Common myeloid progenitor, CD34-positive (primary cell): ENCODE measurements around the gene MAP4.
"Not testable (repeated sequence)": the region's sequence is repeated elsewhere in the genome, so short reads cannot be mapped to it uniquely, and the experiment has no call there.

ENCODE experiments used
- CTCF ChIA-PET: fragments of 350-600 bp; sonication (Branson Sonifier 250); formaldehyde crosslinking; loops from one replicate; lab custom pipeline; 2021; ENCODE audit warnings: antibody characterized with exemption; lab: Charles Lee
- POLR2A ChIA-PET: fragments of 350-600 bp; sonication (Branson Sonifier 250); formaldehyde crosslinking; loops from one replicate; lab custom pipeline; 2021; ENCODE audit warnings: antibody characterized with exemption; lab: Charles Lee
- DNase-seq, 3 donors: peaks; one replicate each; pipeline versions ENCODE4 v3.0.0 to v3.0.0-alpha.2; 2013
- H3K27ac ChIP-seq, 2 experiments: 1 replicate in 1 of 2; 2 replicates in 1 of 2; pipeline ENCODE4 v1.7.0; 2013; ENCODE audit warnings: inconsistent platforms in 2 of 2, low read length in 2 of 2, mild to moderate bottlenecking in 2 of 2, low read depth in 1 of 2, moderate library complexity in 1 of 2; ENCODE audit not compliant: severe bottlenecking in 2 of 2, insufficient read depth in 1 of 2, poor library complexity in 1 of 2
- H3K27me3 ChIP-seq, 5 experiments: replicated peaks in 2 of 5; 1 replicate in 3 of 5; 2 replicates in 2 of 5; pipeline versions ENCODE4 v1.6.1 to v1.7.0; 2013; ENCODE audit warnings: low read length in 4 of 5, mild to moderate bottlenecking in 2 of 5, moderate library complexity in 2 of 5, inconsistent platforms in 1 of 5; ENCODE audit not compliant: insufficient read depth in 5 of 5, control insufficient read depth in 4 of 5
- H3K36me3 ChIP-seq, 4 experiments: 1 replicate in 2 of 4; 2 replicates in 2 of 4; pipeline versions ENCODE4 v1.6.1 to v1.7.0; 2013; ENCODE audit warnings: low read length in 3 of 4, control low read depth in 1 of 4, mild to moderate bottlenecking in 1 of 4; ENCODE audit not compliant: control insufficient read depth in 4 of 4, insufficient read depth in 4 of 4
- H3K4me1 ChIP-seq, 4 experiments: 1 replicate in 3 of 4; 2 replicates in 1 of 4; pipeline versions ENCODE4 v1.6.1 to v1.7.1; 2013; ENCODE audit warnings: low read length in 3 of 4, mild to moderate bottlenecking in 3 of 4, control low read depth in 1 of 4, inconsistent platforms in 1 of 4, moderate library complexity in 1 of 4; ENCODE audit not compliant: control insufficient read depth in 4 of 4, insufficient read depth in 4 of 4; ENCODE audit errors: control extremely low read depth in 1 of 4
- H3K4me3 ChIP-seq, 7 experiments: 1 replicate in 4 of 7; 2 replicates in 3 of 7; pipeline versions ENCODE4 v1.5.1 to v1.7.0; 2013; ENCODE audit warnings: mild to moderate bottlenecking in 7 of 7, low read length in 6 of 7, moderate library complexity in 6 of 7, inconsistent platforms in 2 of 7, low read depth in 2 of 7, control low read depth in 1 of 7; ENCODE audit not compliant: insufficient read depth in 4 of 7, control insufficient read depth in 1 of 7; ENCODE audit errors: extremely low read depth in 1 of 7
- H3K9me3 ChIP-seq, 5 experiments: 1 replicate in 4 of 5; 2 replicates in 1 of 5; pipeline versions ENCODE4 v1.6.1 to v1.7.1; 2013; ENCODE audit warnings: low read length in 4 of 5, mild to moderate bottlenecking in 2 of 5, inconsistent platforms in 1 of 5, low read depth in 1 of 5, moderate library complexity in 1 of 5; ENCODE audit not compliant: control insufficient read depth in 4 of 5, insufficient read depth in 2 of 5; ENCODE audit errors: control extremely low read depth in 1 of 5
- WGBS: methylation state at CpG from one replicate; pipeline ENCODE4 v1.1.5; 2013; ENCODE audit not compliant: insufficient coverage; 5-methylcytosine and 5-hydroxymethylcytosine counted together

The MAP4 gene

GRCh38 chr3:47891613-47892005 is 124.6 kb downstream of the MAP4 start:
- WGBS, result 90% methylated on average over 2 of the region's 3 CpGs
- Histone ChIP-seq H3K27ac (no peak overlapping the region), H3K4me1 (peaks cover 0 to 6% (median 0%) of the 10 kb centered on the region in 4 experiments), H3K36me3 (peaks cover 0 to 17% (median 8%) of the 10 kb centered on the region in 4 experiments), H3K27me3 (no peaks in the 10 kb centered on the region), H3K4me3 (no peak overlapping the region), H3K9me3 (no peaks in the 10 kb centered on the region)
- DNase-seq, result no peak
- CTCF ChIA-PET, result no interaction called here
- POLR2A ChIA-PET, result no interaction called here

DNA sequence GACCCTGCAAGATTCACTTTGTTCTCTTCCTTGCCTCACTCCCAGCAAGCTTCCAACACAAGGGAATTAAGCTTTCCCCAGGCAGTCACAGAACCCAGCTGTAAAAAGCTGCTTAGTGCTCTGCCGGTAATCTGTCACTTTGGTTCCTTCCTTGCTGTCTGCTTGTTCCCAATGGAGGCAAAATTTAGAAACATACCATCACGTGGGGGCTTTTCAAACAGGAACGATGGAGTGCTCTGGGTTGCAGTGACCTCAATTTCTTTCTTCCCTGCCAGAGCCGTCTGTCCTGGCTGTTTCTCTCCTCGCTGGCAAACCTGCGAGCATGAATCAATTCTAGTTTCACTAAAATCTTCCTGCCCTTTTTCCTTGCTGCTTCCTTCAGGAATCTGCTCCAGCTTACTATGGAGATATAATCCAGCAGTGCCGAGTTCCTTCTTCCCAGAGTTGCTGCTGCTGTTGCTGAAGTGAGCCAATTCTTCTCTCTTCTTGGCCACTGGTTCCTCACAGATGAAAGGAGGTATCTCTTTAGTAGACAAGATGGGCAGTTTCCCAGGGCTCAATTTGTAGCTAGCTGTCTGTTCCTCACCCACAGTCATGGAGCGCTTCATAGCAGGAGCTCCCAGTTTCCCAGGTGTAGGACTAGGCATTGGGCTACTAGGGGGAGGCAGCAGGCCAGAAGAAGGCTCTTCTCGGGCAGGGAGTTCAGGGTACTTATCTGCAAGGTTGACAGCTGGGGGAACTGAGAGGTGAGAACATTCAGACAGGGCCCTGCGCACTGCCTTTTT is 125.2 kb downstream of the MAP4 start:
- ChIA-PET CTCF (no interaction called here), POLR2A (no interaction called here)
- H3K4me3 ChIP-seq, result no peak overlapping the region
- peaks cover 0 to 6% (median 0%) of the 10 kb centered on the region in 4 experiments for H3K4me1 ChIP-seq
- no peak for DNase-seq
- WGBS, result 84% methylated on average over 9 of the region's 10 CpGs
- no peaks in the 10 kb centered on the region for H3K9me3 ChIP-seq
- no peak overlapping the region for H3K27ac ChIP-seq
- H3K36me3 ChIP-seq, result peaks cover 0 to 20% (median 8%) of the 10 kb centered on the region in 4 experiments
- H3K27me3 ChIP-seq, result no peaks in the 10 kb centered on the region

DNA sequence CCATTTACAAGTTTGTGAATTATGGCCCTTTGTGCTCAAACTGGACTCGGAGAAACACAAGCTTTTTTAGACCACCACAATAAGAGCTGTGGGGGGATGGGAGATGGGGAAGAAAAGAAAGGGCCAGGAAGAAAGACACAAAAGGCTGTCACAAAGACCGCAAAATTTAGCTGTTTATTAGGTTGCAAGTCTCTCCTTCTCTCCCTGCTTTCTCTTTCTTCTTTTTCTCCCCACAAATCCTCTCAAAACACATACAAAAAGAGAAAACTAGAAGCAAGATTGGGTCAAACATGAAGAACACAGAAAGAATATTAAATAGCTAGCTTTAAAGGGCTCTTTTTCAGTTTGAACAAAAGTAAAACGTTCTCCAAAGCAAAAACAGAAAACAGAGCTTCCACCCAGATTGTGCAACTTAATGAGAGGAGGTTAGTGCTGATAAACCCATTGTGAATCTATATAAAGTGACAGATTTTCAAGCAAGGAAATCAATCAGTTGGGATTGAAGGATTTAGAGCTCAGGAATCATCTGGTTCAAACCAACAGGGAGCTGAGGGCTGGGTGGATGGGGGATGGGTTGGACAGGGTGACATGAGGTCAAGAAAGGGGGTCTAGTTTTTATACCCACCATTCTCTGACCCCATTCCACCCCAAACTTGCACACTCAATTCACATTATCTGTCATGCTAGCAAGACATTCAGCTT is 125.9 kb downstream of the MAP4 start:
- peaks cover 0 to 6% (median 0%) of the 10 kb centered on the region in 4 experiments for H3K4me1 ChIP-seq
- H3K9me3 ChIP-seq, result no peaks in the 10 kb centered on the region
- ChIA-PET POLR2A (no interaction called here), CTCF (interaction anchor here (0.9 kb wide), 1 partner anchor 9 kb away, joined by 3 read pairs; no protein-coding TSS in a partner anchor)
- DNase-seq, result no peak
- H3K27me3 ChIP-seq, result no peaks in the 10 kb centered on the region
- WGBS, result no CpG with 5 or more reads among the region's 3 CpGs
- H3K36me3 ChIP-seq, result peaks cover 0 to 20% (median 7%) of the 10 kb centered on the region in 4 experiments
- no peak overlapping the region for H3K27ac ChIP-seq
- H3K4me3 ChIP-seq, result no peak overlapping the region

GRCh38 chr3:47888986-47889757 is 127.0 kb downstream of the MAP4 start:
- WGBS, result 100% methylated on average over 1 of the region's 4 CpGs
- Histone ChIP-seq H3K4me3 (no peak overlapping the region), H3K9me3 (peaks cover 0 to 9% (median 0%) of the 10 kb centered on the region in 5 experiments), H3K27ac (no peak overlapping the region), H3K4me1 (peaks cover 0 to 14% (median 0%) of the 10 kb centered on the region in 4 experiments), H3K36me3 (peaks cover 0 to 20% (median 11%) of the 10 kb centered on the region in 4 experiments), H3K27me3 (no peaks in the 10 kb centered on the region)
- DNase-seq, result no peak
- POLR2A ChIA-PET, result no interaction called here
- CTCF ChIA-PET, result interaction anchor here (0.9 to 1.5 kb wide), 2 partner anchors 10 to 16 kb away, joined by 3 to 4 read pairs; no protein-coding TSS in a partner anchor

DNA sequence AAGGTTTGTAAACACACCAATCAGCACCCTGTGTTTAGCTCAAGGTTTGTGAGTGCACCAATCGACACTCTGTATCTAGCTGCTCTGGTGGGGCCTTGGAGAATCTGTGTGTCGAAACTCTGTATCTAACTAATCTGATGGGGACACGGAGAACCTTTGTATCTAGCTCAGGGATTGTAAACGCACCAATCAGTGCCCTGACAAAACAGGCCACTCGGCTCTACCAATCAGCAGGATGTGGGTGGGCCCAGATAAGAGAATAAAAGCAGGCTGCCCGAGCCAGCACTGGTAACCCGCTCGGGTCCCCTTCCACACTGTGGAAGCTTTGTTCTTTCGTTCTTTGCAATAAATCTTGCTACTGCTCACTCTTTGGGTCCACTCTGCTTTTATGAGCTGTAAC is 128.2 kb downstream of the MAP4 start:
- WGBS, result 94% methylated on average over 6 of the region's 9 CpGs

DNA sequence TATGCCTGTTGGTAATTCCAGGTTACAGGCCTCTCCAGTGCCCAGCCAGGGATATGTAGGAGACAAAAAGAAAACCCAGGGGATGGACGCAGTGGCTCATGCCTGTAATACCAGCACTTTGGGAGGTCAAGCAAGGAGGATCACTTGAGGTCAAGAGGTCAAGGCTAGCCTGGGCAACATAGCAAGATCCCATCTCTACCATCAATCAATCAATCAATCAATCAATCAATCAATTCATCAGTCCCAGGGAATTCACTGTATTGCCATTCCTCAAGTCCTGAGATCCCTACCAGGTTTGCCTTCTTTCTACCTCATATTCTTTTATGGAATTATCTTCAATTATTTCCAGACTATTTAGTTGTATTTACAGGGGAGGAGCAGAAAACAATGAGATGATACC is 131.0 kb downstream of the MAP4 start:
- H3K9me3 ChIP-seq, result peaks cover 0 to 9% (median 3%) of the 10 kb centered on the region in 5 experiments
- ChIA-PET CTCF (no interaction called here), POLR2A (no interaction called here)
- H3K4me3 ChIP-seq, result no peak overlapping the region
- WGBS, result 100% methylated on average over 1 of the region's 1 CpG
- H3K36me3 ChIP-seq, result peaks cover 0 to 7% (median 5%) of the 10 kb centered on the region in 4 experiments
- H3K27me3 ChIP-seq, result no peaks in the 10 kb centered on the region
- no peak overlapping the region for H3K27ac ChIP-seq
- H3K4me1 ChIP-seq, result peaks cover 0 to 13% (median 0%) of the 10 kb centered on the region in 4 experiments
- no peak for DNase-seq

More for the DNA sequence above, 128.2 kb downstream of the MAP4 start:
- DNase-seq, H3K4me3 ChIP-seq, H3K9me3 ChIP-seq, H3K27ac ChIP-seq, H3K27me3 ChIP-seq, POLR2A ChIA-PET: not testable (repeated sequence)
- CTCF ChIA-PET, result interaction anchor here (0.6 kb wide), 1 partner anchor 270 kb away, joined by 5 read pairs; no protein-coding TSS in a partner anchor
- Histone ChIP-seq H3K36me3 (peaks cover 0 to 20% (median 10%) of the 10 kb centered on the region in 4 experiments), H3K4me1 (peaks cover 0 to 14% (median 0%) of the 10 kb centered on the region in 4 experiments)
